Measurements from ENCODE around the gene SLC13A1. TPM values are rescaled to one million over a fixed set of nuclear protein-coding genes. Genes with fewer than 3 reads are reported as not detected.

Gene SLC13A1
- total RNA-seq, 4 donors from 2014 or later = not detected

DNA sequence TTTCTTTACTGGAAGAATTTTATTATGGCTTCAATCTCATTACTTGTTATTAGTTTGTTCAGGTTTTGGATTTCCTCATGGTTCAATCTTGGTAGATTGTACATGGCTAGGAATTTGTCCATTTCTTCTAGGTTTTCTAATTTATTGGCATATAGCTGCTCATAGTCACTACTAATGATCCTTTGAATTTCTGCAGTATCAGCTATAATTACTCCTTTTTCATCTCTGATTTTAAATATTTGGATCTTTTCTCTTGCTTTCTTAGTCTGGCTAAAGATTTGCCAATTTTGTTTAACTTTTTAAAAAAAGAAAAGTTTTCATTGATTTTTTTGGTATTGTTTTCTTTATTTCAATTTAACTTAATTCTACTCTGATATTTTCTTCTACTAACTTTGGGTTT lies 59.2 kb downstream of the SLC13A1 start:
- Histone ChIP-seq H3K4me3 (no peak overlapping the region), H3K36me3 (no peaks in the 10 kb centered on the region), H3K9me3 (no peaks in the 10 kb centered on the region), H3K4me1 (no peaks in the 10 kb centered on the region), H3K27me3 (no peaks in the 10 kb centered on the region), H3K27ac (no peak overlapping the region)
- no peak for ATAC-seq
- in situ Hi-C loops (cut with MboI; ENCODE audit: low sequenced_read_pairs in 4 of 4) = no loop called here
- DNase-seq = no peak
- TF ChIP-seq POLR2A (IDR thresholded peaks at IDR 0.05) = no peak
- TF ChIP-seq, protein P1, sequence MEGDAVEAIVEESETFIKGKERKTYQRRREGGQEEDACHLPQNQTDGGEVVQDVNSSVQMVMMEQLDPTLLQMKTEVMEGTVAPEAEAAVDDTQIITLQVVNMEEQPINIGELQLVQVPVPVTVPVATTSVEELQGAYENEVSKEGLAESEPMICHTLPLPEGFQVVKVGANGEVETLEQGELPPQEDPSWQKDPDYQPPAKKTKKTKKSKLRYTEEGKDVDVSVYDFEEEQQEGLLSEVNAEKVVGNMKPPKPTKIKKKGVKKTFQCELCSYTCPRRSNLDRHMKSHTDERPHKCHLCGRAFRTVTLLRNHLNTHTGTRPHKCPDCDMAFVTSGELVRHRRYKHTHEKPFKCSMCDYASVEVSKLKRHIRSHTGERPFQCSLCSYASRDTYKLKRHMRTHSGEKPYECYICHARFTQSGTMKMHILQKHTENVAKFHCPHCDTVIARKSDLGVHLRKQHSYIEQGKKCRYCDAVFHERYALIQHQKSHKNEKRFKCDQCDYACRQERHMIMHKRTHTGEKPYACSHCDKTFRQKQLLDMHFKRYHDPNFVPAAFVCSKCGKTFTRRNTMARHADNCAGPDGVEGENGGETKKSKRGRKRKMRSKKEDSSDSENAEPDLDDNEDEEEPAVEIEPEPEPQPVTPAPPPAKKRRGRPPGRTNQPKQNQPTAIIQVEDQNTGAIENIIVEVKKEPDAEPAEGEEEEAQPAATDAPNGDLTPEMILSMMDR (IDR thresholded peaks at IDR 0.05 in 4 of 5, conservative IDR thresholded peaks at IDR 0.05 in 1 of 5) = no peak
- intact Hi-C loops (cut with DNase I; ENCODE audit: low total_unique reads) = no loop called here

DNA sequence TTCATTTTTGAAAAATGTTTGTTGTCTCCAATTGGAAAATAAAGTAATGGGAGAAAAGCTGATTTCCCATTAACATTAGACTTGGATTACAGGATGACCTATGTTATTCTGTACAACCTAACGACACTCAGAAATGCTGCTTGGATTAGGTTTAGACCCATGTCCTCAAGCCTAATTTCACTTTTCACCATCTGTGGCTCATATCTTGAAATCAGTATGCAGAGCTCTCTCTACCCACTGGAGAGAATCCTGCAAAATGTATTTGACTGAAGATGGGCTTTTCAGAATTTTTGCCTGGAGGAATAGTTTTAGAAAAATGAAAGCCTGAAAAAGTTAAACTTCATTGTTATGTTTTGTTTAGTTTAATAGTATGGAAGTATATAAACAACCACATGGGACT lies 63.8 kb downstream of the SLC13A1 start:
- no peaks in the 10 kb centered on the region for H3K9me3 ChIP-seq
- H3K27ac ChIP-seq = no peak overlapping the region
- intact Hi-C loops (cut with DNase I; ENCODE audit: low total_unique reads) (no loop called here), in situ Hi-C loops (cut with MboI; ENCODE audit: low sequenced_read_pairs in 4 of 4) (no loop called here)
- H3K27me3 ChIP-seq = no peaks in the 10 kb centered on the region
- no peaks in the 10 kb centered on the region for H3K36me3 ChIP-seq
- no peaks in the 10 kb centered on the region for H3K4me1 ChIP-seq
- DNase-seq = no peak
- no peak overlapping the region for H3K4me3 ChIP-seq
- no peak for TF ChIP-seq POLR2A (IDR thresholded peaks at IDR 0.05)
- TF ChIP-seq, protein P1 (IDR thresholded peaks at IDR 0.05 in 4 of 5, conservative IDR thresholded peaks at IDR 0.05 in 1 of 5) = no peak
- no peak for ATAC-seq

DNA sequence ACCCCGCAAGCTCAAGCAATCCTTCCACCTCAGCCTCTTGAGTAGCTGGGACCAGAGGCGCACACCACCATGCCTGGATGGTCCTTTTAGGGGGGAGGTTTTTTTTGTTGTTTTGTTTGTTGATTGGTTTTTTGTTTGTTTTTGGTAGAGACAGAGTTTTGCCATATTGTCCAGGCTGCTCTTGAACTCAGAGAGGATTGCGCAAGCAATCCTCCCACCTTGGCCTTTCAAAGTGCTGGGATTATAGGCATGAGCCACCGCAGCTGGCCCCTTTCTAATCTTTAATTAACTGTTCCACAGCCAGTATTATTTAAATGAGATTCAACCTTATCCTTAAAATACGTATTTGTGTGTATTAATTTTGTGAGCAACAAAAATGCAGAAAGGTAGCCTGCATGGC lies 65.8 kb downstream of the SLC13A1 start:
- TF ChIP-seq, protein P1 (IDR thresholded peaks at IDR 0.05 in 4 of 5, conservative IDR thresholded peaks at IDR 0.05 in 1 of 5) = no peak
- no peak for TF ChIP-seq POLR2A (IDR thresholded peaks at IDR 0.05)
- no peak for DNase-seq
- Histone ChIP-seq H3K27ac (no peak overlapping the region), H3K27me3 (no peaks in the 10 kb centered on the region), H3K36me3 (no peaks in the 10 kb centered on the region), H3K4me3 (no peak overlapping the region), H3K9me3 (no peaks in the 10 kb centered on the region), H3K4me1 (no peaks in the 10 kb centered on the region)
- intact Hi-C loops (cut with DNase I; ENCODE audit: low total_unique reads) = no loop called here
- ATAC-seq = no peak
- in situ Hi-C loops (cut with MboI; ENCODE audit: low sequenced_read_pairs in 4 of 4) = no loop called here

DNA sequence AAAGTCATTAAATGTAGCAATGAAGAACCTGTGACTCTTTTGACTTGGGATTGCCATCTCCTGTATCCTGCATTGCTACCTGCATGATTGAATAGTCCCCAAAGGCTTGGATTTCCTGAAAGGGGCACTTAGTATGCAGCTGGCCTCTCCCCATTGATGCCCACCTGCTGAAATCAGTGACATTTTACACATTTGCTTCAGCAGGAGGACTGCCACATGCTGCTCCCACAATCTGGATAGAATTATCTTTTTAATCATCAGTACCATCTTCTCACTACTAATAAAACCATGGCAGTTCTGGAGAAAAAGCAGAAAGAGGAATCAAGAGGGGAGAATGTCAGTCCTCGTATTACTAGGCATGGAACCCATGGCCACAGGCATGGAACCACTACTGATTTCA lies 67.8 kb downstream of the SLC13A1 start:
- no peaks in the 10 kb centered on the region for H3K36me3 ChIP-seq
- H3K4me3 ChIP-seq = no peak overlapping the region
- TF ChIP-seq, protein P1 (IDR thresholded peaks at IDR 0.05 in 4 of 5, conservative IDR thresholded peaks at IDR 0.05 in 1 of 5) = no peak
- TF ChIP-seq POLR2A (IDR thresholded peaks at IDR 0.05) = no peak
- no peak overlapping the region for H3K27ac ChIP-seq
- intact Hi-C loops (cut with DNase I; ENCODE audit: low total_unique reads) (no loop called here), in situ Hi-C loops (cut with MboI; ENCODE audit: low sequenced_read_pairs in 4 of 4) (no loop called here)
- no peaks in the 10 kb centered on the region for H3K4me1 ChIP-seq
- DNase-seq (no peak), ATAC-seq (no peak)
- no peaks in the 10 kb centered on the region for H3K27me3 ChIP-seq
- no peaks in the 10 kb centered on the region for H3K9me3 ChIP-seq

DNA sequence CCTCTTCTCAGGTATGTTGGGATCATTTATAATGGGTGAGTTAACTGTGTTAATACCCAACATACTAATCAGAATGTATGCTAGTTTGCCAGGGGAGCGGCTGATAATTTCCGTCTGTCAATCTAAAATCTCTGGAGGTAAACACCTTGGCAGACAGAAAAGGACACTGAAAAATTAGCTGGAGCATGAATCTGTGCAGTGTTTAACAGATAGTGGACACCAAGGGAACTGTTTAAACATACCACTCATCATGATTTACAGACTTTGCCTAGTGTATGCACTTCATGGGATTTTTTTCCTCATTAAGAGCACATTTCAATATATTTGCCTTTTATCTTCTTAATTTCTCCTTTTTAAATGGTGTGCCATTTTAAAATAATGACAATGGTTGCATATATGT lies 68.2 kb downstream of the SLC13A1 start:
- no peaks in the 10 kb centered on the region for H3K36me3 ChIP-seq
- in situ Hi-C loops (cut with MboI; ENCODE audit: low sequenced_read_pairs in 4 of 4) (no loop called here), intact Hi-C loops (cut with DNase I; ENCODE audit: low total_unique reads) (no loop called here)
- no peaks in the 10 kb centered on the region for H3K27me3 ChIP-seq
- H3K9me3 ChIP-seq = no peaks in the 10 kb centered on the region
- no peak overlapping the region for H3K4me3 ChIP-seq
- no peak overlapping the region for H3K27ac ChIP-seq
- ATAC-seq (no peak), DNase-seq (no peak)
- H3K4me1 ChIP-seq = no peaks in the 10 kb centered on the region
- TF ChIP-seq, protein P1 (IDR thresholded peaks at IDR 0.05 in 4 of 5, conservative IDR thresholded peaks at IDR 0.05 in 1 of 5) = no peak
- TF ChIP-seq POLR2A (IDR thresholded peaks at IDR 0.05) = no peak
